ENCODE measurements around the gene RFC1. TPM values are rescaled to one million over a fixed set of nuclear protein-coding genes. Genes with fewer than 3 reads are reported as not detected.
"Not testable (repeated sequence)": the region's sequence is repeated elsewhere in the genome, so short reads cannot be mapped to it uniquely, and the experiment has no call there.

RFC1 gene
- total RNA-seq, 2 experiments from 2014 or later, result 78.3 to 96.5 TPM

- no peak for DNase-seq
- POLR2A ChIA-PET, result no interaction called here
- Mint-ChIP-seq H3K27me3 (no peaks in the 10 kb centered on the region), H3K4me1 (no peaks in the 10 kb centered on the region), H3K4me3 (no peak overlapping the region), H3K9me3 (no peaks in the 10 kb centered on the region), H3K36me3 (ENCODE audit: low read depth) (peaks cover 64% of the 10 kb centered on the region), H3K27ac (no peak overlapping the region)
- CTCF ChIA-PET, result interaction anchor here (1.3 kb wide), 1 partner anchor 39 kb away, joined by 4 read pairs; no protein-coding TSS in a partner anchor
These were observed 42.3 kb downstream of the RFC1 start for GRCh38 chr4:39323821-39324220.

GRCh38 chr4:39320381-39321115 lies 45.6 kb downstream of the RFC1 start:
- ChIA-PET CTCF (interaction anchor here (1.1 kb wide), 1 partner anchor 8 kb away, joined by 3 read pairs; no protein-coding TSS in a partner anchor), POLR2A (no interaction called here)
- H3K27ac Mint-ChIP-seq, result no peak overlapping the region
- no peak for DNase-seq
- H3K9me3 Mint-ChIP-seq, result no peaks in the 10 kb centered on the region
- H3K36me3 Mint-ChIP-seq (ENCODE audit: low read depth), result peaks cover 44% of the 10 kb centered on the region
- H3K4me1 Mint-ChIP-seq, result no peaks in the 10 kb centered on the region
- H3K27me3 Mint-ChIP-seq, result no peaks in the 10 kb centered on the region
- H3K4me3 Mint-ChIP-seq, result no peak overlapping the region

GRCh38 chr4:39319676-39320075 lies 46.5 kb downstream of the RFC1 start:
- ChIA-PET CTCF (no interaction called here), POLR2A (no interaction called here)
- Mint-ChIP-seq H3K36me3 (ENCODE audit: low read depth) (peaks cover 37% of the 10 kb centered on the region), H3K4me3 (no peak overlapping the region), H3K9me3 (no peaks in the 10 kb centered on the region), H3K4me1 (no peaks in the 10 kb centered on the region), H3K27ac (no peak overlapping the region), H3K27me3 (no peaks in the 10 kb centered on the region)
- no peak for DNase-seq

- Mint-ChIP-seq H3K4me3 (no peak overlapping the region), H3K27me3 (no peaks in the 10 kb centered on the region), H3K27ac (no peak overlapping the region), H3K4me1 (no peaks in the 10 kb centered on the region), H3K9me3 (no peaks in the 10 kb centered on the region), H3K36me3 (ENCODE audit: low read depth) (peaks cover 41% of the 10 kb centered on the region)
- POLR2A ChIA-PET, result no interaction called here
- DNase-seq, result no peak
- CTCF ChIA-PET, result interaction anchor here (2.6 kb wide), 1 partner anchor 10 kb away, joined by 7 read pairs; no protein-coding TSS in a partner anchor
These were observed 53.3 kb downstream of the RFC1 start for GRCh38 chr4:39312816-39313215.

- peaks cover 58% of the 10 kb centered on the region for H3K36me3 Mint-ChIP-seq (ENCODE audit: low read depth)
- H3K4me3 Mint-ChIP-seq, result no peak overlapping the region
- DNase-seq, result no peak
- CTCF ChIA-PET, result interaction anchor here (1.5 kb wide), 1 partner anchor 14 kb away, joined by 4 read pairs; no protein-coding TSS in a partner anchor
- POLR2A ChIA-PET, result no interaction called here
- H3K9me3 Mint-ChIP-seq, result no peaks in the 10 kb centered on the region
- no peaks in the 10 kb centered on the region for H3K27me3 Mint-ChIP-seq
- no peak overlapping the region for H3K27ac Mint-ChIP-seq
- H3K4me1 Mint-ChIP-seq, result peaks cover 5% of the 10 kb centered on the region
These were observed 57.6 kb downstream of the RFC1 start for GRCh38 chr4:39308611-39309010.

GRCh38 chr4:39305912-39306677 lies 60.1 kb downstream of the RFC1 start:
- Mint-ChIP-seq H3K27ac (no peak overlapping the region), H3K4me1 (peaks cover 5% of the 10 kb centered on the region), H3K9me3 (no peaks in the 10 kb centered on the region), H3K36me3 (ENCODE audit: low read depth) (peaks cover 56% of the 10 kb centered on the region), H3K27me3 (no peaks in the 10 kb centered on the region), H3K4me3 (no peak overlapping the region)
- ChIA-PET POLR2A (no interaction called here), CTCF (no interaction called here)
- no peak for DNase-seq

- H3K4me1 Mint-ChIP-seq, result peaks cover 5% of the 10 kb centered on the region
- no peaks in the 10 kb centered on the region for H3K27me3 Mint-ChIP-seq
- H3K4me3 Mint-ChIP-seq, result no peak overlapping the region
- H3K9me3 Mint-ChIP-seq, result no peaks in the 10 kb centered on the region
- no peak for DNase-seq
- peaks cover 65% of the 10 kb centered on the region for H3K36me3 Mint-ChIP-seq (ENCODE audit: low read depth)
- H3K27ac Mint-ChIP-seq, result no peak overlapping the region
- ChIA-PET CTCF (no interaction called here), POLR2A (no interaction called here)
These were observed 61.5 kb downstream of the RFC1 start for GRCh38 chr4:39304651-39305050.

- H3K4me1 Mint-ChIP-seq, result peaks cover 5% of the 10 kb centered on the region
- H3K9me3 Mint-ChIP-seq, result no peaks in the 10 kb centered on the region
- ChIA-PET CTCF (no interaction called here), POLR2A (no interaction called here)
- DNase-seq, result no peak
- peaks cover 68% of the 10 kb centered on the region for H3K36me3 Mint-ChIP-seq (ENCODE audit: low read depth)
- no peak overlapping the region for H3K4me3 Mint-ChIP-seq
- H3K27ac Mint-ChIP-seq, result no peak overlapping the region
- H3K27me3 Mint-ChIP-seq, result no peaks in the 10 kb centered on the region
These were observed 62.3 kb downstream of the RFC1 start for GRCh38 chr4:39303871-39304270.

GRCh38 chr4:39302901-39303300 lies 63.3 kb downstream of the RFC1 start:
- H3K9me3 Mint-ChIP-seq, result no peaks in the 10 kb centered on the region
- no peak overlapping the region for H3K27ac Mint-ChIP-seq
- H3K4me1 Mint-ChIP-seq, result peaks cover 5% of the 10 kb centered on the region
- CTCF ChIA-PET, result interaction anchor here (0.6 kb wide), 1 partner anchor 158 kb away, joined by 3 read pairs; no protein-coding TSS in a partner anchor
- POLR2A ChIA-PET, result no interaction called here
- peaks cover 67% of the 10 kb centered on the region for H3K36me3 Mint-ChIP-seq (ENCODE audit: low read depth)
- no peak for DNase-seq
- H3K4me3 Mint-ChIP-seq, result no peak overlapping the region
- H3K27me3 Mint-ChIP-seq, result no peaks in the 10 kb centered on the region

- DNase-seq, result no peak
- Mint-ChIP-seq H3K27ac (no peak overlapping the region), H3K4me3 (no peak overlapping the region), H3K9me3 (peaks cover 5% of the 10 kb centered on the region), H3K4me1 (peaks cover 2% of the 10 kb centered on the region), H3K36me3 (ENCODE audit: low read depth) (peaks cover 69% of the 10 kb centered on the region), H3K27me3 (no peaks in the 10 kb centered on the region)
- POLR2A ChIA-PET, result no interaction called here
- CTCF ChIA-PET, result interaction anchor here (1.8 kb wide), 1 partner anchor 13 kb away, joined by 4 read pairs; no protein-coding TSS in a partner anchor
These were observed 70.4 kb downstream of the RFC1 start for GRCh38 chr4:39295784-39296183.

GRCh38 chr4:39292433-39292832 lies 73.7 kb downstream of the RFC1 start:
- not testable (repeated sequence) for DNase-seq

GRCh38 chr4:39291686-39292085 lies 74.5 kb downstream of the RFC1 start:
- Mint-ChIP-seq H3K9me3 (no peaks in the 10 kb centered on the region), H3K27me3 (no peaks in the 10 kb centered on the region), H3K36me3 (ENCODE audit: low read depth) (peaks cover 68% of the 10 kb centered on the region), H3K4me3 (no peak overlapping the region), H3K27ac (no peak overlapping the region), H3K4me1 (peaks cover 11% of the 10 kb centered on the region)
- ChIA-PET CTCF (no interaction called here), POLR2A (no interaction called here)
- DNase-seq, result no peak

More at GRCh38 chr4:39292433-39292832, 73.7 kb downstream of the RFC1 start:
- H3K27ac Mint-ChIP-seq, POLR2A ChIA-PET, H3K4me3 Mint-ChIP-seq, H3K9me3 Mint-ChIP-seq, CTCF ChIA-PET, H3K27me3 Mint-ChIP-seq: not testable (repeated sequence)
- Mint-ChIP-seq H3K36me3 (ENCODE audit: low read depth) (peaks cover 62% of the 10 kb centered on the region), H3K4me1 (peaks cover 11% of the 10 kb centered on the region)

- POLR2A ChIA-PET, result no interaction called here
- H3K27ac Mint-ChIP-seq, result no peak overlapping the region
- no peak for DNase-seq
- H3K27me3 Mint-ChIP-seq, result no peaks in the 10 kb centered on the region
- H3K4me3 Mint-ChIP-seq, result no peak overlapping the region
- peaks cover 66% of the 10 kb centered on the region for H3K36me3 Mint-ChIP-seq (ENCODE audit: low read depth)
- CTCF ChIA-PET, result no interaction called here
- H3K9me3 Mint-ChIP-seq, result no peaks in the 10 kb centered on the region
- peaks cover 17% of the 10 kb centered on the region for H3K4me1 Mint-ChIP-seq
These were observed 78.9 kb downstream of the RFC1 start for GRCh38 chr4:39287223-39287622.
